Measurements from ENCODE around the gene ENG.

GRCh38 chr9:127865645-127866464 lies 11.4 kb upstream of the ENG start:
- TF ChIP-seq YY1 (IDR thresholded peaks at IDR 0.05; ENCODE audit: insufficient read depth, insufficient read length), result no peak
- TF ChIP-seq ZNF274 (IDR thresholded peaks at IDR 0.05; ENCODE audit: low read depth, low read length), result no peak
- TF ChIP-seq SUZ12 (IDR thresholded peaks at IDR 0.05; ENCODE audit: extremely low read depth, insufficient read depth, insufficient read length), result no peak
